NCI-H226 (cell line): ENCODE measurements around the gene OPCML.

ENCODE experiments used
- DNase-seq: peaks from one replicate; pipeline ENCODE4 v3.0.0-alpha.2; 2015

Gene OPCML

DNA sequence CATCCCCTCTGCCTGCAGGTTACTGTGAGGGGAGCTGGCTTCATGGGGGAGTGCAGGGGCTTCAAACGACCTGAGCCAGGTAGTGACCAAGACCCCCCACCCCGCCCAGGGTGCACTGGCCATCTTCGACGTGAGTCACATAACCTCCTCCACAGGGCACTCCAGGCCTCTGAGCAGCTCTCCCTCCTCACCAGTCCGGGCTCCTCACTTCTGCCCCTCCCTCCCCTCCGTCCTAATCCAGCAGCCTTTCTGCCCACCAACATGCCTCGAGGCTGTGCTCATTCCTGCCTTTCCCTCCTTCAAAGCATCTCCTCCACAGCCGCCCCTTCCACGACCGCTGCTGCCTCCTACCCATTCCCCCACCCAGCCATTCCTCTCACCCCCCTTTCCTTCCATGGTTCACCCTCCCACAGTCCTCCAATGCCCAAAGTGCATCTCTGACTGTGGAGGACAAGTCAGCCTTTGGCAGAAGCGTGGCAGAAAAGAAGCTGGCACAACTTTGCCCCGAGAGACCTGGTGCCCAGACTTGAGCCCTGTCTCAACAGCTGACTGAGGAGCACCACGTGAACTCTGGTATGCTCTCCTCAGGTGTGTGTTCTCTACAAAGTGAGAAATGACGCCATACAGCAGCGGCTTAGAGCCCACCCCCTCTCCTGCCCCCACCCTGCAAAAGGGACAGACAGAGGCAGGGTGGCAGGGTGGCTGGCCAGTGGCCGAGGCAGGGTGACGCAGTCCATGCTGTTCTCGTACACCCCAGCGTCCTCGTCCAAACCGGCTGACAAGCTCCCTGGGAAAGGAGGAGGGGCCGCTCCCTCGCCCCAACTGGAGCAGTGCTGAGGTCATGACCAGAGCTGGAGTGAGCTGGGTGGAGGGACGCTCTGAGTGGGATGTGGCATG is 30.4 kb downstream of the OPCML start:
- no peak for DNase-seq

GRCh38 chr11:133500936-133501335 is 31.4 kb downstream of the OPCML start:
- no peak for DNase-seq

GRCh38 chr11:133500435-133500834 is 31.9 kb downstream of the OPCML start:
- no peak for DNase-seq

GRCh38 chr11:133498969-133499368 is 33.3 kb downstream of the OPCML start:
- no peak for DNase-seq

DNA sequence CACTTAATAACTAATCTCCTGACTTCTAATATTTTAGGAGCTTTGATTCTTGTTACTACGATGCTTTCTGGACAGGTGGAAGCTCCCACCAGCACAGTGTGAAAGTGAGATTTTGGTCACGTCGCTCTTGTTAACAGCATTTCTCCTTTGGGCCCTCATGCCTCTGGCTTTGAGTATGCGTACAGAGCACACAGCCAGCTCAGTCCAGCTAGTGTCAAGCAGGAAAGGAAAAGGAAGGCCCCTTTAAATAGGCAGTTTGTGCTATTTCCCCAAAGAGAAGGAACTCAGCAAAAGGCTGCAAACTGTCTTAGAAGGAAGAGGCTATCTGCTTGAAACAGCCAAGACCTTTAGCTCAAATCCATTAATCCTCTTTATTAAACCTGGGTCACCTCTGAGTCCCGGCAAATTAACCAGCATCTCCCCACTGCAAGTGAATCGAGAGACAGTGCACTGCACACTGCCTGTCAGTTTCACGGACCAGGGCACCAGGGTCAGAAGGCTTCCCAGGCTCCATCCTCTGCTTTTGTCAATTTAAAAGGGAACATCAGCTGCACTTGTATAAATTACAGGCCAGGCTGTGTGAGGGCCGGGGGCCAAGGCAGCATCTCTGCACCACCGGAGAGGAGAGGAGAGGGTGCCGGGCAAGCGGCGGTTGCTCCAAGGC is 34.7 kb downstream of the OPCML start:
- no peak for DNase-seq

DNA sequence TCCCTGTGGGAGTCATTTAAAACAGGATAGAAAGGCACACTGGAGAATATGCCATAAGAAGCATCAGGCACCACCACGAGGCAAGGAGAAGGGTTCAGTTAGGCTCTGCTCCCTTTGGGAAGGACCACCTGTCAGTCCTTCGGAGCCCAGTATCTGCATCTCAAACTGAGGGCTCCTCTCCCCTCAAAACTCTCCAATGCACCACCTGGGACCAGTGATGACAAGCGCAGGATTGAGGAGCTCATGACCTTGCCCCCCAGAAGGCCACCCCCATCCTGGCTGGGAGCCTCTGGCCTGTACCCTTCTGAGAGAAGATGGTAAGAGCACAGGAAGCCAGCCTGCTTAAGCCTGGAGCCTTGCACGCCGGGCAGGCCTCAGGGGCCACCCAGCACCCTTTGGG is 39.4 kb downstream of the OPCML start:
- no peak for DNase-seq

DNA sequence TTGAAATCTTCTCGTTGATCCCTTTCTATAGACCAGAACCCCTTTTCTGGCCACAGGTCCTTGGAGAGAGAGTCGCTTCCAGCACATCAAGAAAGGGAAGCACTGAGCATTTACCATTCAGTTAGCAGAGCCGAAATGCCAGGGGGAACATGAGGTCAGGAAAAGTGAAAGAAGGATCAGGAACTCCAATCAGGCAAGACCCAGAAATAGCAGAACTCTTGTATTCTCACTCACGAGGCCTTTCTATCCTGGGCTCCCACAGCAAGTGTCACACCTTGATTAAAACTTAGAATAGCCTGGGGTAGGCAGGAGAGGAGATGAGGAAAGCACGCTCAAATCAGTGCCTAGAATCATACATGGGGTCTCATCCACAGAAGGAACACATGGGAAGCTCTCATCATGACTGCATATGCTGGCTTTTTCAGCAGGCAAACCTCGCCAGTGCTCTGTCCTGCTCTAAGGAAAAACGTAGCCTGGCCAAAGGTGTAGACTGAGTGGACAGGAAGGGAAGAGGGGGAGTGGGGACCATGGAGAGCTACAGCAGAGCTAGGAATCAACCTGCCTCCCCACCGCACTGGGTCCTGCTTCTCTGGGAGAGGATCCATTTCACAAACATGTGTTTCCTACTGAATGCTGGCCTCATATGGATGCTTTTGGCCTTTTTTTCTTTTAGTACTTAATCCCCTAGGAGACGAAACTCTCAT is 40.5 kb downstream of the OPCML start:
- no peak for DNase-seq

DNA sequence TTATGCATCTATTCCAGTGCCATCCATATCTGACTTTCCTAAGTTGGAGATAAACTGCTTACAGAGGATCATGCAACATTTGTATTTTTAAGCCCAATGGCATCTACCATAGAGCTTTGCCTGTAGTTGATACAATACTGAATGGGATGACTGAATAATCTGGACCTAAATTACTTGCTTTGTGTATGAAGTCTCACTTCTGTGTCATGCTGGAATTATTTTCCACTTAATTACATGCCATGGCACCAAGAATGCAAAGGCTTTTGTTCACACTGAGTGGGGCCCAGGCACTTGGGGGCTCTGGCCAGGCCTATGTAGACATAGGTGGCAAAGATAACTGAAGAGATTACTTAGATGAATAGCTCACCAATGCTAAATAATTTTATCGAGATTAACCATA is 51.6 kb downstream of the OPCML start:
- DNase-seq = no peak

GRCh38 chr11:133479209-133479608 is 53.1 kb downstream of the OPCML start:
- no peak for DNase-seq

- no peak for DNase-seq
Measured at GRCh38 chr11:133477251-133477625, 55.1 kb downstream of the OPCML start.

- no peak for DNase-seq
Measured at GRCh38 chr11:133476570-133477250, 55.6 kb downstream of the OPCML start.

GRCh38 chr11:133474461-133474860 is 57.8 kb downstream of the OPCML start:
- no peak for DNase-seq

GRCh38 chr11:133467686-133468085 is 64.6 kb downstream of the OPCML start:
- no peak for DNase-seq

DNA sequence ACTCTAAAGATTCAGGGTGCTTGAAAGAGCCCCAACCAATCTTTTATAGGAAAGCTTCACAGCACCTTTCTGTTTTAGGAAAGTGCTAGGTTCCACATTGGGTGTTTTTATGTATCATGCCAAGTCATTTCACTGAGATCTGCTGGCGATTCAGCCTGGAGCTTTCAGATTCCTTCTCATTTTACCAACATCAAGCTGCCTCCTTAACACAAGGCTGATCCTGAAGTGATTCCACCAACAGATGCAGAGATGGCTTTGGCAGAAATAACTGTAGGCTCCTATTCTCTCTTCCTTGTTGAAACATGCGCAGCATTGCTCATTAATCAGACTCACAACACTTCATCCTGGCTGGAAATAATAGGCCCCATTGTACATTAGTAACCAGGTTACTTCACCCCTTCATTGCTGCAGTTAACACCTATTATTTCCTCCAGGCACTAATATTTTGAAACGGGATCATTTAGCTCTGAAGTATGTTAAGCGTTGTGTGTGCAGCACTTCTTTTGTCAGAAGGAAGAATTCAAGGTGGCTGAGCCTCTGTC is 89.0 kb downstream of the OPCML start:
- no peak for DNase-seq

GRCh38 chr11:133441964-133442660 is 90.2 kb downstream of the OPCML start:
- DNase-seq = no peak

GRCh38 chr11:133425992-133426391 is 106.3 kb downstream of the OPCML start:
- no peak for DNase-seq

DNA sequence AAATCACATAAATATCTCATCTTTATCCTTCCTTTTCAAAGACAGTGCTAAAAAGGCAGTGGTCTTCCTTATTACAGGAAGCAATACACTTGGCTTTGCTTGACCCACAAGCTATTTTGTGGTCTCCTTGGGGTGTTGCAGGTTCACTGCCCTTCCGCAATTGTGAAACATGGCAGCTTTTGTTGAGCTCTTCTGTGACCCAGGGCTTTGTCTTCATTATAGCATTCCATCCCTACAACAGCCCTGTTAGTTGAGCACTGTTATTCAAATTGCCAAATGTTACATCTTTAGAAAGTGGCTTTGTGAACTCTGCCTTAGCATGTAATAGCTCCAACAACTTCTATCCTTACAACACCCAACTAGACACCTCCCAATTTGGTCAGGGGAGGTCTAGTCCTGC is 107.1 kb downstream of the OPCML start:
- no peak for DNase-seq

GRCh38 chr11:133418218-133418617 is 114.1 kb downstream of the OPCML start:
- DNase-seq = no peak

DNA sequence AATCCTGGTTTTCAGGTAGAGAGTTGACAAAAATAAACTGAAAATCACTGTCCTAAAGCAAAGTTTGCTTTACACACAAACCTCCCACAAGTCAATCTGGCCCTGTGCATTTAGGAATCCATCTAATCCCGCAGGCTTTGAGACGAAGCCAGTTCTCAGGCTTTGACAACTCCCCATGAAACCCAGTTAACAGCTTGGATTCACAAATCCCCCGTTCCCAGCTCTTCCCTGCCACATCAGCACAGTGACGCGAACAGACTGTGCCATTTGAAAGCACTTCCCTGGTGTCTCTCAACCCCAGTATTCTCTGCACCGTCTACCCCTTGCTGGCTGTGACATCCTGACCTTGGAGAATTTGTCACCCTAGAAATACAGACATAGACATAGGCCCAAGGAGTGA is 117.8 kb downstream of the OPCML start:
- no peak for DNase-seq

DNA sequence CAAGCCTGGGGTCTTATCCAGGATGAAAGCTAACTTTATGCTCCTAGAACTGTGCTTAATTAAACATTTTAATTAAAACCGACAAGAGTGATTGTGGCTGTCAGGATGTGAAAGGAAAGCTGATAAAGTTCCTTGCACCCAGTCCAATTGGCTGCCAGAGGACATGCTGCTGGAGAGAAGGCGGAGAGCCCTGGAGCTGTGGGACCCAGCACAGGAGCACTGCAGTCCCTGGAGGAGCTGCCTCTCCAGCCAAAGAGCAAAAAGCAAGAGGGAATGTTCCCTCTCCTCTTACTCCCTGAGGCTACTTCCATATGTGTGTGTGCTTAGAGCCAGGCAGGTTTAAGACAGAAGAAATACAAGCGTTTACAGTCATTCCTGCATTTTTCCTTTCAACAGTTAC is 118.6 kb downstream of the OPCML start:
- no peak for DNase-seq

- no peak for DNase-seq
Measured at GRCh38 chr11:133409799-133410198, 122.5 kb downstream of the OPCML start.

- no peak for DNase-seq
Measured at GRCh38 chr11:133408936-133409335, 123.4 kb downstream of the OPCML start.
